HG03354 (cell line): ENCODE results near the gene CLK4.

Experiments used
- ATAC-seq: cut with Tn5 transposase; IDR thresholded peaks from one replicate; pipeline ENCODE4 v1.9.1; 2021; ENCODE audit warnings: mild to moderate bottlenecking; ENCODE audit not compliant: unreplicated experiment, poor library complexity, severe bottlenecking

Gene CLK4

GRCh38 chr5:178560911-178561310 lies 65.9 kb downstream of the CLK4 start:
- no peak for ATAC-seq

GRCh38 chr5:178557416-178557815 lies 69.4 kb downstream of the CLK4 start:
- ATAC-seq: no peak

- no peak for ATAC-seq
Observed at GRCh38 chr5:178555771-178556211, 71.1 kb downstream of the CLK4 start.

- no peak for ATAC-seq
Observed at GRCh38 chr5:178555005-178555404, 71.8 kb downstream of the CLK4 start.

- no peak for ATAC-seq
Observed at GRCh38 chr5:178554311-178554710, 72.5 kb downstream of the CLK4 start.

GRCh38 chr5:178553517-178553916 lies 73.3 kb downstream of the CLK4 start:
- ATAC-seq: no peak
